OCI-LY1 (cell line): ENCODE measurements around the gene SLC27A6.

Experiments used
- EZH2 ChIP-seq: fragments of 200-600 bp; sonication (generic), shearing (Covaris generic); IDR thresholded peaks from 2 replicates; pipeline ENCODE4 v1.8.0; 2017; ENCODE audit warnings: borderline replicate concordance, mixed run types, mild to moderate bottlenecking, antibody characterized with exemption, low read length, moderate library complexity, mixed read lengths
- TF ChIP-seq, protein P1 (sequence below): fragments of 200-600 bp; sonication (generic), shearing (Covaris generic); IDR thresholded peaks from 2 replicates; pipeline ENCODE4 v1.5.1; 2017; ENCODE audit warnings: mild to moderate bottlenecking, antibody characterized with exemption, low read length, moderate library complexity, mixed read lengths

DNA sequence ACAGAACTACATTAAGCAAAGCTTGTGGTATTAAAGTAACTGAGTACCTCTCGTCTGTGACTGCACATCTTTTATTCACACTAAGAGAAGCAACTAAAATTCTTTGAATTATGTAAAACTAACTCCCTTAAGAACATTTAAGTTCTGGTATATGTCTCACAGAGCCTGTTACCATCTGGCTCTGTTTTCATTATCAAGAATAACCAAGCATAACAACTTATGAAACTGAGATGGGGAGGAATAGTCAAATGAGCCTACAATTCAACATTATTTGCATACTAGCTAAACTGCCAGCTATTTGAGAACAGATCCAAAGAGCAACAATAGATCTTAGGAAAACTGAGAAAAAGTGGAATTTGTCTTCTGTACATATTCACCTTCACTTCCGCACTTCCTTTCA is 104.0 kb downstream of the SLC27A6 start:
- TF ChIP-seq, protein P1, sequence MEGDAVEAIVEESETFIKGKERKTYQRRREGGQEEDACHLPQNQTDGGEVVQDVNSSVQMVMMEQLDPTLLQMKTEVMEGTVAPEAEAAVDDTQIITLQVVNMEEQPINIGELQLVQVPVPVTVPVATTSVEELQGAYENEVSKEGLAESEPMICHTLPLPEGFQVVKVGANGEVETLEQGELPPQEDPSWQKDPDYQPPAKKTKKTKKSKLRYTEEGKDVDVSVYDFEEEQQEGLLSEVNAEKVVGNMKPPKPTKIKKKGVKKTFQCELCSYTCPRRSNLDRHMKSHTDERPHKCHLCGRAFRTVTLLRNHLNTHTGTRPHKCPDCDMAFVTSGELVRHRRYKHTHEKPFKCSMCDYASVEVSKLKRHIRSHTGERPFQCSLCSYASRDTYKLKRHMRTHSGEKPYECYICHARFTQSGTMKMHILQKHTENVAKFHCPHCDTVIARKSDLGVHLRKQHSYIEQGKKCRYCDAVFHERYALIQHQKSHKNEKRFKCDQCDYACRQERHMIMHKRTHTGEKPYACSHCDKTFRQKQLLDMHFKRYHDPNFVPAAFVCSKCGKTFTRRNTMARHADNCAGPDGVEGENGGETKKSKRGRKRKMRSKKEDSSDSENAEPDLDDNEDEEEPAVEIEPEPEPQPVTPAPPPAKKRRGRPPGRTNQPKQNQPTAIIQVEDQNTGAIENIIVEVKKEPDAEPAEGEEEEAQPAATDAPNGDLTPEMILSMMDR: no peak
- TF ChIP-seq EZH2: no peak
